ENCODE data around the gene GALNTL6.

Gene GALNTL6

GRCh38 chr4:172553216-172553615 is 740.0 kb downstream of the GALNTL6 start:
- no peak for DNase-seq (ENCODE audit: low read depth)

- no peak for DNase-seq (ENCODE audit: low read depth)
Observed at GRCh38 chr4:172554588-172554987, 741.4 kb downstream of the GALNTL6 start.

GRCh38 chr4:172555725-172556124 is 742.5 kb downstream of the GALNTL6 start:
- DNase-seq (ENCODE audit: low read depth): no peak

- DNase-seq (ENCODE audit: low read depth): no peak
Observed at GRCh38 chr4:172573899-172574298, 760.7 kb downstream of the GALNTL6 start.

GRCh38 chr4:172578712-172579111 is 765.5 kb downstream of the GALNTL6 start:
- DNase-seq (ENCODE audit: low read depth): no peak

GRCh38 chr4:172584816-172585215 is 771.6 kb downstream of the GALNTL6 start:
- no peak for DNase-seq (ENCODE audit: low read depth)

- no peak for DNase-seq (ENCODE audit: low read depth)
Observed at GRCh38 chr4:172596206-172596605, 783.0 kb downstream of the GALNTL6 start.

GRCh38 chr4:172599554-172599953 is 786.4 kb downstream of the GALNTL6 start:
- DNase-seq (ENCODE audit: low read depth): no peak

- no peak for DNase-seq (ENCODE audit: low read depth)
Observed at GRCh38 chr4:172601195-172601594, 788.0 kb downstream of the GALNTL6 start.

- no peak for DNase-seq (ENCODE audit: low read depth)
Observed at GRCh38 chr4:172619218-172619617, 806.0 kb downstream of the GALNTL6 start.

GRCh38 chr4:172619798-172620197 is 806.6 kb downstream of the GALNTL6 start:
- no peak for DNase-seq (ENCODE audit: low read depth)

- DNase-seq (ENCODE audit: low read depth): no peak
Observed at GRCh38 chr4:172628263-172628662, 815.1 kb downstream of the GALNTL6 start.

- DNase-seq (ENCODE audit: low read depth): no peak
Observed at GRCh38 chr4:172630280-172630679, 817.1 kb downstream of the GALNTL6 start.

- DNase-seq (ENCODE audit: low read depth): no peak
Observed at GRCh38 chr4:172631832-172632231, 818.6 kb downstream of the GALNTL6 start.

GRCh38 chr4:172648471-172648870 is 835.3 kb downstream of the GALNTL6 start:
- no peak for DNase-seq (ENCODE audit: low read depth)

- no peak for DNase-seq (ENCODE audit: low read depth)
Observed at GRCh38 chr4:172649143-172649542, 835.9 kb downstream of the GALNTL6 start.

GRCh38 chr4:172650758-172651530 is 837.7 kb downstream of the GALNTL6 start:
- no peak for DNase-seq (ENCODE audit: low read depth)

- no peak for DNase-seq (ENCODE audit: low read depth)
Observed at GRCh38 chr4:172651961-172652360, 838.8 kb downstream of the GALNTL6 start.

GRCh38 chr4:172652369-172652768 is 839.2 kb downstream of the GALNTL6 start:
- no peak for DNase-seq (ENCODE audit: low read depth)

GRCh38 chr4:172653676-172654075 is 840.5 kb downstream of the GALNTL6 start:
- no peak for DNase-seq (ENCODE audit: low read depth)

- no peak for DNase-seq (ENCODE audit: low read depth)
Observed at GRCh38 chr4:172654457-172654856, 841.3 kb downstream of the GALNTL6 start.

- DNase-seq (ENCODE audit: low read depth): no peak
Observed at GRCh38 chr4:172656055-172656454, 842.9 kb downstream of the GALNTL6 start.

GRCh38 chr4:172657081-172657480 is 843.9 kb downstream of the GALNTL6 start:
- no peak for DNase-seq (ENCODE audit: low read depth)

- DNase-seq (ENCODE audit: low read depth): no peak
Observed at GRCh38 chr4:172660251-172660650, 847.0 kb downstream of the GALNTL6 start.
